GM13977 (cell line): ENCODE measurements around the gene OXT.

Experiments used
- DNase-seq: peaks from one replicate; pipeline ENCODE4 v3.0.0; 2012; ENCODE audit warnings: low spot score
- CTCF ChIP-seq: IDR thresholded peaks from 2 replicates; pipeline ENCODE4 v1.5.1; 2012; ENCODE audit warnings: mild to moderate bottlenecking, control low read depth; ENCODE audit not compliant: insufficient read depth; ENCODE audit errors: extremely low read depth, missing control alignments
- in situ Hi-C: fragments of 300-500 bp; cut with MboI; formaldehyde crosslinking; loops from one replicate; pipeline ENCODE4 v1.12.0; 2022; ENCODE audit warnings: low sequenced_read_pairs, low pct_unique_long_range_greater_than_20kb, mixed read lengths, inconsistent platforms; ENCODE audit not compliant: unreplicated experiment

OXT gene

GRCh38 chr20:3106658-3107463 lies 35.4 kb downstream of the OXT start:
- no peak for DNase-seq
- no peak for TF ChIP-seq CTCF
- in situ Hi-C loops, result no loop called here

GRCh38 chr20:3107464-3108025 lies 36.1 kb downstream of the OXT start:
- no peak for TF ChIP-seq CTCF
- in situ Hi-C loops, result no loop called here
- DNase-seq, result no peak

- no peak for TF ChIP-seq CTCF
- in situ Hi-C loops, result no loop called here
- DNase-seq, result no peak
Measured at GRCh38 chr20:3109350-3110302, 38.2 kb downstream of the OXT start.

- TF ChIP-seq CTCF, result no peak
- DNase-seq, result no peak
- in situ Hi-C loops, result no loop called here
Measured at GRCh38 chr20:3111507-3111906, 40.1 kb downstream of the OXT start.

- in situ Hi-C loops, result no loop called here
- no peak for DNase-seq
- no peak for TF ChIP-seq CTCF
Measured at GRCh38 chr20:3111995-3112394, 40.6 kb downstream of the OXT start.
